ENCODE results near the gene SLC13A3. TPM values are rescaled to one million over a fixed set of nuclear protein-coding genes. Genes with fewer than 3 reads are reported as not detected.

Gene SLC13A3
- total RNA-seq, 2 donors from 2014 or later, result 0.37 to 1.5 TPM

DNA sequence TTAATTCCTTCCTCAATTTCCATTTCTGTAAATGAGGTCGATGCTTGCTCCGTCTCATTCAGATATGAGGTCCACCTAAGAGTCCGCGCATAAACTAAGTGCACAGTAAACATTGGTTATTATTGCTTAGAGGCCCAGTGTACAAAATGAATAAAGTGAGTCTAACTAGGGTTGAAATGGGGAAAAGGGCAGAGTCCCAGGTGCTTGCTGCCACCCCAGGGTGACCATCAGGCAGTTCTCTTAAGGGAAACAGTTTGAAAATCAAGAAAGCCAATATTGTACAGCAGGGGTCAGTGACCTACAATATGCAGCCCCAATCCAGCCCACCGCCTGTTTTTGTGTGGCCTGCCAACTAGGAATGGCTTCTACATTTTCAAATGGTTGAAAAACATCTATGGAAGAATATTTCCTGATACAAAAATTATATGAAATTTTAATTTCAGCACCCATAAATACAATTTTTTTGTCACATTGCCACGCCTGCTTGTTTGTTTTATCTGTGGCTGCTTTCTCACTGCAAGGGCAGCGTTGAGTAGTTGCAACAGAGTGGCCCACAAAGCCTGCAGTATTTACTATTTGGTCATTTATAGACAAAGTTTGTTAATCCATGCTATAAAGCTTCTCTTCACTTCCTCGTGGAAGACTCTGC, 43.3 kb downstream of the SLC13A3 start:
- no peak for TF ChIP-seq CTCF (IDR thresholded peaks at IDR 0.05)
- no peaks in the 10 kb centered on the region for H3K27me3 ChIP-seq
- no peaks in the 10 kb centered on the region for H3K36me3 ChIP-seq
- DNase-seq (ENCODE audit: low spot score), result no peak
- H3K4me1 ChIP-seq, result no peaks in the 10 kb centered on the region
- no peak overlapping the region for H3K27ac ChIP-seq
- H3K9me3 ChIP-seq, result no peaks in the 10 kb centered on the region
- H3K4me3 ChIP-seq, result no peak overlapping the region

DNA sequence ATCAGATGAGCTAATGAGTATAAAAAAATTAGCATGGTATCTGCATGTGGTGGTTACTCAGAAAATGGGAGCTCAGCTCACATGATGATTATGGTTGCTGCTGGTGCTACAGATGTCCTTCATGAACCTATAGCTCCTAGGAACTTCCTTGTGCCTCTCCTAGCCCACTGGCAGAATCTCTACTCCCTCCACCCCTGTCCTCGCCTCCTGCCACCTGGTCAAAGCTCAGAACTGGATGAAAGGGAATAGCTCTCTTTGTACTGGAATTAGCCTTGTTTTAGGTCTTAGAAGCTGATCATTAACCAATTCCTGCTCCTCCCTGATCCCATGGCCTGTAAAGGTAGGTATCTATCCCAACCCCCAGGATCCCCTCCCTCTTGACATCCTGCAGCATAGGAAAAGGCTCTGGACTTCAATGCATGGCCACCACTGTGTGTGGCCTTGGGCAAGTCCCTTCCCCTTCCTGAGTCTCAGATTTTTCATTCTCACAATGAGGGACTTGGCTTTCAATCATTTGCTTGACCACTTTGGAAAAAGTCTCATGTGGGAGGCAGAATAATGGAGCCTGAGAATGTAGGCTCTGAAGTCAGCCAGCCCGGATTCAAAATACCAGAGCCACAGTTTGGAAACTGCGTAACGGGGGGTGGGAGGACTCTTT, 43.9 kb downstream of the SLC13A3 start:
- Histone ChIP-seq H3K36me3 (no peaks in the 10 kb centered on the region), H3K4me1 (no peaks in the 10 kb centered on the region), H3K4me3 (no peak overlapping the region), H3K27ac (no peak overlapping the region), H3K27me3 (no peaks in the 10 kb centered on the region), H3K9me3 (no peaks in the 10 kb centered on the region)
- TF ChIP-seq CTCF (IDR thresholded peaks at IDR 0.05), result no peak
- no peak for DNase-seq (ENCODE audit: low spot score)

DNA sequence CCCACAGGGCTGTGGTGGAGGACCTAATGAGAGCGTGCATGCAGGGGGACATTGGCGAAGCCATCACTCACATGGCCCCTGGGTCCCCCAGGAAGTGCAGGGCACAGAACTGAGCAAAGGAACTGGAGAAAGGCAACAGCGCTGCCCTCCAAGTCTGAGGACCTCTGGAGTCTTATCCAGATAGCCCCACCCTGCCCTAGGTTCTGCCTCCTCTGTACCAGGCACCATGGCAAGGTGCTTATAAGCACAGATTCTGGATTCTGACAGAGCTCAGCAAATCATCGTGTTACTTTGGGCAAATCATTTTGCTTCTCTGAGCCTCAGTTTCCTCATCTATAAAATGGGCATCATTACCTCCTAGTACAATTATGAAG, 44.5 kb downstream of the SLC13A3 start:
- Histone ChIP-seq H3K4me3 (no peak overlapping the region), H3K4me1 (no peaks in the 10 kb centered on the region), H3K27me3 (no peaks in the 10 kb centered on the region), H3K27ac (no peak overlapping the region), H3K36me3 (no peaks in the 10 kb centered on the region), H3K9me3 (no peaks in the 10 kb centered on the region)
- DNase-seq (ENCODE audit: low spot score), result no peak
- TF ChIP-seq CTCF (IDR thresholded peaks at IDR 0.05), result no peak

DNA sequence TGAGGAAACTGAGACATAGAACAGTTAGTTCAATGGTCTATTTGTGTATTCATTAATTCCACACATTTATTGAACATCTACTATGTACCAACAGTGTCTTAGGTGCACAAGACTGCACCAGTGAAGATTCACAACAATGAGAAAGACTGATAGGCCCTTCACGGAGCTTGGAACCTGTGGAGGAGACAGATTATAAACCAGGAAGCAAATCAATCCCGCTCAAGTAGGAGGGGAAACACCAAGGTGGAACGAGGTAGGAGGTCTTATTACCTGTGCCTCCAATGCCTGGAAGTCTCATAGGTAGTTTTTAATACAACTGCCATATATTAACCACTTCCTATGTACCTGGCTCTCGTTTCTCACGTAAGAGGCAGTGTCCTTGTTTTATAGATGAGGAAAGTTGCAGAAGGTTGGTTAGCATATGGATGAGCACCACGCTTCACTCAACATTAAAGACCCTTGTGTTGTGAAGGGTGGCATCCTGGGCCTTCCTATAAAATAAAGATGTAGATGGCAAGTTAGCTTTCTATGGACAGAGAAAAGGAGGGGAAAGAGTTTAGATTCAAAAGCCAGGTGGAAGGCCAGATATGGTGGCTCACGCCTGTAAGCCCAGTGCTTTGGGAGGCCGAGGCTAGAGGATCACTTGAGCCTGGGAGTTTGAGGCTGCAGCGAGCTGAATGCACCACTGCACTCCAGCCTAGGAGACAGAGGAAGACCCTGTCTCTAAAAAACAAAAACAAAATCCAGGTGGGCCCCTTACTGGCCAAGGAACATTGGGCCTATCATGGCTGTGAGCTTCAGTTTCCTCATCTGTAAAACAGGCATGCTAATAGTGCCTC, 45.1 kb downstream of the SLC13A3 start:
- no peak for TF ChIP-seq CTCF (IDR thresholded peaks at IDR 0.05)
- Histone ChIP-seq H3K4me1 (no peaks in the 10 kb centered on the region), H3K9me3 (no peaks in the 10 kb centered on the region), H3K4me3 (no peak overlapping the region), H3K36me3 (no peaks in the 10 kb centered on the region), H3K27ac (no peak overlapping the region), H3K27me3 (no peaks in the 10 kb centered on the region)
- no peak for DNase-seq (ENCODE audit: low spot score)

DNA sequence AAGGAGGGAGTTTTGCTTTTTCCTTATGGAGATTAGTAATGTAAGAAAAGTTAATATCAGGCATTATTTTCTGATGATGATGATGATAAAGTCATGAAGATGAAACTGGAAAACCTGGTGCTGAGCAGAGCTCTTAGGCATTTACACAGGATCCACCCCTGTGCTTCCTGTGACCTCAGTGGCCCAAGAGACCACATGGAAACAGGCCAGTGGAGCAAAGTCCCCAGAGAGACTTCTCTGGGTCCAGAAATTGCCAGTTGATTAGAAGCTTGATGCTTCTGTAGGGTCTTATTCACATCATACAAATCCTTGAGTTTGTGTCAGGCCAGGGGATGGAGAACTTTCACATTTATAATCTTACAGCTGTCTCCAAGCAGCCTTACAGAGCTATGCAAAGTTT, 46.1 kb downstream of the SLC13A3 start:
- TF ChIP-seq CTCF (IDR thresholded peaks at IDR 0.05), result no peak
- Histone ChIP-seq H3K27me3 (no peaks in the 10 kb centered on the region), H3K36me3 (no peaks in the 10 kb centered on the region)

More for the DNA sequence above, 46.1 kb downstream of the SLC13A3 start:
- Histone ChIP-seq H3K27ac (no peak overlapping the region), H3K4me1 (no peaks in the 10 kb centered on the region), H3K4me3 (no peak overlapping the region), H3K9me3 (no peaks in the 10 kb centered on the region)
- no peak for DNase-seq (ENCODE audit: low spot score)
